Mesendoderm (in vitro differentiated cells): Measurements from ENCODE around the gene HRH1.

ENCODE experiments used
- DNase-seq: peaks from one replicate; pipeline ENCODE4 v3.0.0; 2013
- H2AK5ac ChIP-seq: 2 replicates; pipeline ENCODE4 v1.6.1; 2013; ENCODE audit warnings: low read length, inconsistent platforms
- H2BK120ac ChIP-seq: 2 replicates; pipeline ENCODE4 v1.6.1; 2013; ENCODE audit warnings: low read depth, mild to moderate bottlenecking, low read length, moderate library complexity, mixed read lengths
- H2BK15ac ChIP-seq: replicated peaks from 2 replicates; pipeline ENCODE4 v1.6.1; 2013; ENCODE audit warnings: low read depth, mild to moderate bottlenecking, moderate library complexity
- H2BK5ac ChIP-seq: 2 replicates; pipeline ENCODE4 v1.6.1; 2013; ENCODE audit warnings: low read length, inconsistent platforms
- H3K18ac ChIP-seq: 2 replicates; pipeline ENCODE4 v1.6.1; 2013; ENCODE audit warnings: mild to moderate bottlenecking, low read length, mixed read lengths
- H3K23ac ChIP-seq: one replicate; pipeline ENCODE4 v1.6.1; 2013; ENCODE audit warnings: low read length
- H3K27ac ChIP-seq: 2 replicates; pipeline ENCODE4 v1.5.1; 2013; ENCODE audit warnings: low read depth, mild to moderate bottlenecking, inconsistent platforms, low read length, moderate library complexity
- H3K27me3 ChIP-seq: 2 replicates; pipeline ENCODE4 v1.6.1; 2013; ENCODE audit warnings: low read length, control low read depth, mild to moderate bottlenecking, inconsistent platforms; ENCODE audit not compliant: insufficient read depth, poor library complexity
- H3K36me3 ChIP-seq: 2 replicates; pipeline ENCODE4 v1.6.1; 2013; ENCODE audit warnings: low read length, inconsistent platforms; ENCODE audit not compliant: control insufficient read depth, insufficient read depth
- H3K4ac ChIP-seq: one replicate; pipeline ENCODE4 v1.6.1; 2013; ENCODE audit warnings: low read depth, mild to moderate bottlenecking, low read length, moderate library complexity
- H3K4me1 ChIP-seq: 2 replicates; pipeline ENCODE4 v1.6.1; 2013; ENCODE audit warnings: low read depth, low read length, inconsistent platforms; ENCODE audit not compliant: control insufficient read depth
- H3K4me2 ChIP-seq: 2 replicates; pipeline ENCODE4 v1.6.1; 2013; ENCODE audit warnings: low read length
- H3K4me3 ChIP-seq: 2 replicates; pipeline ENCODE4 v1.5.1; 2013; ENCODE audit warnings: mild to moderate bottlenecking, low read length
- H3K56ac ChIP-seq: one replicate; pipeline ENCODE4 v1.6.1; 2013; ENCODE audit warnings: low read length
- H3K79me1 ChIP-seq: 2 replicates; pipeline ENCODE4 v1.6.1; 2013; ENCODE audit warnings: low read length, inconsistent platforms
- H3K79me2 ChIP-seq: 2 replicates; pipeline ENCODE4 v1.6.1; 2013; ENCODE audit warnings: mild to moderate bottlenecking, low read length; ENCODE audit not compliant: control insufficient read depth, insufficient read depth
- H3K9ac ChIP-seq: 2 replicates; pipeline ENCODE4 v1.6.1; 2013; ENCODE audit warnings: low read length, inconsistent platforms
- H4K5ac ChIP-seq: one replicate; pipeline ENCODE4 v1.6.1; 2013; ENCODE audit warnings: low read length
- H4K8ac ChIP-seq: one replicate; pipeline ENCODE4 v1.6.1; 2013; ENCODE audit warnings: low read depth, mild to moderate bottlenecking, control low read depth, low read length, moderate library complexity
- WGBS: extraction: QIAGEN DNeasy Blood & Tissue Kit; methylation state at CpG from one replicate; pipeline ENCODE4 v1.1.7; 2013; ENCODE audit warnings: low lambda C conversion rate, missing lambda C conversion rate; ENCODE audit not compliant: insufficient coverage; ENCODE audit errors: extremely low coverage; 5-methylcytosine and 5-hydroxymethylcytosine counted together

HRH1 gene

GRCh38 chr3:11145888-11146287 is 8.4 kb upstream of the HRH1 start:
- Histone ChIP-seq H3K18ac (no peak overlapping the region), H2BK5ac (no peak overlapping the region), H3K4me2 (no peak overlapping the region), H3K79me1 (no peaks in the 10 kb centered on the region), H3K36me3 (no peaks in the 10 kb centered on the region), H2BK15ac (no peak overlapping the region), H4K5ac (no peak overlapping the region), H3K4ac (no peak overlapping the region), H3K23ac (no peak overlapping the region), H4K8ac (no peak overlapping the region), H3K56ac (no peak overlapping the region), H3K27me3 (no peaks in the 10 kb centered on the region), H3K4me3 (no peak overlapping the region), H3K9ac (no peak overlapping the region), H2AK5ac (no peak overlapping the region), H3K4me1 (no peaks in the 10 kb centered on the region), H3K79me2 (no peaks in the 10 kb centered on the region), H2BK120ac (no peak overlapping the region), H3K27ac (no peak overlapping the region)
- WGBS, result no CpG with 5 or more reads among the region's 3 CpGs
- no peak for DNase-seq

- Histone ChIP-seq H3K79me2 (no peaks in the 10 kb centered on the region), H3K4me2 (no peak overlapping the region), H3K23ac (no peak overlapping the region), H3K56ac (no peak overlapping the region), H3K79me1 (no peaks in the 10 kb centered on the region), H2BK5ac (no peak overlapping the region), H2BK15ac (no peak overlapping the region), H4K5ac (no peak overlapping the region), H3K36me3 (no peaks in the 10 kb centered on the region), H3K18ac (no peak overlapping the region), H3K9ac (no peak overlapping the region), H2BK120ac (no peak overlapping the region), H3K27me3 (no peaks in the 10 kb centered on the region), H2AK5ac (no peak overlapping the region), H3K27ac (no peak overlapping the region), H4K8ac (no peak overlapping the region), H3K4ac (no peak overlapping the region), H3K4me3 (no peak overlapping the region), H3K4me1 (no peaks in the 10 kb centered on the region)
- WGBS, result no CpG with 5 or more reads among the region's 6 CpGs
- no peak for DNase-seq
Observed at GRCh38 chr3:11146773-11147660, 7.3 kb upstream of the HRH1 start.

GRCh38 chr3:11150256-11150655 is 4.0 kb upstream of the HRH1 start:
- H3K56ac ChIP-seq, result no peak overlapping the region
- no peak overlapping the region for H3K4me2 ChIP-seq
- H3K23ac ChIP-seq, result no peak overlapping the region
- H2AK5ac ChIP-seq, result no peak overlapping the region
- H4K5ac ChIP-seq, result no peak overlapping the region
- no peaks in the 10 kb centered on the region for H3K79me1 ChIP-seq
- no peak overlapping the region for H4K8ac ChIP-seq
- no peaks in the 10 kb centered on the region for H3K4me1 ChIP-seq
- no peak overlapping the region for H3K9ac ChIP-seq
- no peak overlapping the region for H3K4ac ChIP-seq
- WGBS, result no CpG with 5 or more reads among the region's 7 CpGs
- no peaks in the 10 kb centered on the region for H3K79me2 ChIP-seq
- no peak for DNase-seq
- peaks cover 8% of the 10 kb centered on the region for H3K27me3 ChIP-seq
- H3K36me3 ChIP-seq, result no peaks in the 10 kb centered on the region
- no peak overlapping the region for H3K4me3 ChIP-seq
- H2BK15ac ChIP-seq, result no peak overlapping the region
- H3K18ac ChIP-seq, result no peak overlapping the region
- H2BK5ac ChIP-seq, result no peak overlapping the region
- no peak overlapping the region for H3K27ac ChIP-seq
- H2BK120ac ChIP-seq, result no peak overlapping the region

GRCh38 chr3:11152301-11152700 is 2.0 kb upstream of the HRH1 start:
- H4K5ac ChIP-seq, result no peak overlapping the region
- H3K4me2 ChIP-seq, result no peak overlapping the region
- H3K56ac ChIP-seq, result no peak overlapping the region
- H3K4ac ChIP-seq, result no peak overlapping the region
- no peak overlapping the region for H2AK5ac ChIP-seq
- H2BK15ac ChIP-seq, result no peak overlapping the region
- no peak overlapping the region for H3K27ac ChIP-seq
- no peak overlapping the region for H3K9ac ChIP-seq
- H4K8ac ChIP-seq, result no peak overlapping the region
- no peaks in the 10 kb centered on the region for H3K36me3 ChIP-seq
- no peak overlapping the region for H3K4me3 ChIP-seq
- H3K27me3 ChIP-seq, result peaks cover 11% of the 10 kb centered on the region
- no peak overlapping the region for H3K18ac ChIP-seq
- H3K4me1 ChIP-seq, result no peaks in the 10 kb centered on the region
- no peak overlapping the region for H2BK120ac ChIP-seq
- no peaks in the 10 kb centered on the region for H3K79me1 ChIP-seq
- no peak for DNase-seq
- H2BK5ac ChIP-seq, result no peak overlapping the region
- no peak overlapping the region for H3K23ac ChIP-seq
- no CpG with 5 or more reads among the region's 2 CpGs for WGBS
- H3K79me2 ChIP-seq, result no peaks in the 10 kb centered on the region

- Histone ChIP-seq H3K36me3 (no peaks in the 10 kb centered on the region), H3K4ac (no peak overlapping the region), H4K8ac (no peak overlapping the region), H2AK5ac (no peak overlapping the region), H3K79me1 (no peaks in the 10 kb centered on the region), H4K5ac (no peak overlapping the region), H3K23ac (no peak overlapping the region), H3K9ac (no peak overlapping the region), H3K27ac (no peak overlapping the region), H2BK120ac (no peak overlapping the region), H3K4me2 (peak overlapping the region; percentile 53), H3K27me3 (peaks cover 11% of the 10 kb centered on the region), H3K4me1 (no peaks in the 10 kb centered on the region), H3K18ac (no peak overlapping the region), H2BK15ac (no peak overlapping the region), H3K56ac (no peak overlapping the region), H3K79me2 (no peaks in the 10 kb centered on the region), H3K4me3 (no peak overlapping the region), H2BK5ac (no peak overlapping the region)
- WGBS, result no CpG with 5 or more reads among the region's 10 CpGs
- DNase-seq, result peak; percentile 71
Observed at GRCh38 chr3:11154953-11155325, 646 bp downstream of the HRH1 start.
